PC-3 (cell line): ENCODE data around the gene KRTAP4-5. TPM values are rescaled to one million over a fixed set of nuclear protein-coding genes. Genes with fewer than 3 reads are reported as not detected.
"Not testable (repeated sequence)": the region's sequence is repeated elsewhere in the genome, so short reads cannot be mapped to it uniquely, and the experiment has no call there.

Source experiments
- ATAC-seq: fragments of 200-7000 bp; cut with Tn5 transposase; 2 replicates; pipeline ENCODE4 v1.9.1; 2020; ENCODE audit warnings: mild to moderate bottlenecking, moderate library complexity
- BruUV-seq: library from RNA; stranded (reverse); fragments of 400-500 nt; replicated peaks from 2 replicates; lab custom pipeline; 2021; lab: Mats Ljungman, UMichigan
- CTCF ChIA-PET: fragments of 300-600 bp; sonication (Branson Sonifier 250); formaldehyde crosslinking; loops from one replicate; lab custom pipeline; 2022; ENCODE audit warnings: antibody characterized with exemption; lab: Charles Lee
- POLR2A ChIA-PET: fragments of 300-600 bp; sonication (Branson Sonifier 250); formaldehyde crosslinking; loops from one replicate; lab custom pipeline; 2022; ENCODE audit warnings: antibody characterized with exemption; ENCODE audit not compliant: unreplicated experiment; lab: Charles Lee
- DNase-seq: peaks from one replicate; pipeline ENCODE4 v3.0.0-alpha.2; 2015
- H2AFZ ChIP-seq: fragments of 300-600 bp; sonication (generic); 2 replicates; pipeline ENCODE4 v1.6.0; 2016; ENCODE audit warnings: antibody characterized with exemption, low read length
- H3F3A ChIP-seq: fragments of 300-600 bp; sonication (generic); one replicate; pipeline ENCODE4 v1.6.0; 2017; ENCODE audit warnings: antibody characterized with exemption, low read length, control low read depth, mild to moderate bottlenecking; ENCODE audit not compliant: unreplicated experiment
- H3K27ac ChIP-seq: fragments of 300-600 bp; sonication (generic); 2 replicates; pipeline ENCODE4 v1.5.1; 2016; ENCODE audit warnings: mild to moderate bottlenecking, low read length
- H3K27me3 ChIP-seq: fragments of 300-600 bp; sonication (generic); 2 replicates; pipeline ENCODE4 v1.6.1; 2016; ENCODE audit warnings: low read length, mixed read lengths
- H3K36me3 ChIP-seq: fragments of 300-600 bp; sonication (generic); 2 replicates; pipeline ENCODE4 v1.6.1; 2016; ENCODE audit warnings: low read depth, mixed run types, low read length, mixed read lengths
- H3K4me1 ChIP-seq: fragments of 300-600 bp; sonication (generic); 2 replicates; pipeline ENCODE4 v1.5.1; 2016; ENCODE audit warnings: low read length; ENCODE audit not compliant: insufficient read depth
- H3K4me2 ChIP-seq: fragments of 300-600 bp; sonication (generic); 2 replicates; pipeline ENCODE4 v1.6.0; 2016; ENCODE audit warnings: low read length
- H3K4me3 ChIP-seq: fragments of 300-600 bp; sonication (generic); 2 replicates; pipeline ENCODE4 v1.5.1; 2016; ENCODE audit warnings: mild to moderate bottlenecking, low read length, mixed read lengths
- H3K79me2 ChIP-seq: fragments of 300-600 bp; sonication (generic); 2 replicates; pipeline ENCODE4 v1.6.1; 2017; ENCODE audit warnings: low read length, mixed read lengths
- H3K9ac ChIP-seq: fragments of 300-600 bp; sonication (generic); 2 replicates; pipeline ENCODE4 v1.6.0; 2016; ENCODE audit warnings: mild to moderate bottlenecking, low read length
- H3K9me2 ChIP-seq: fragments of 300-600 bp; sonication (generic); replicated peaks from 2 replicates; pipeline ENCODE4 v1.6.1; 2016; ENCODE audit warnings: mixed run types, low read length, mixed read lengths
- H3K9me3 ChIP-seq: fragments of 300-600 bp; sonication (generic); 2 replicates; pipeline ENCODE4 v1.6.1; 2016; ENCODE audit warnings: low read length, mixed read lengths
- H4K20me1 ChIP-seq: fragments of 300-600 bp; sonication (generic); 2 replicates; pipeline ENCODE4 v1.6.1; 2016; ENCODE audit warnings: low read length, mixed read lengths
- CTCF ChIP-seq: fragments of 300-600 bp; sonication (generic); conservative IDR thresholded peaks from 2 replicates; pipeline ENCODE4 v1.5.1; 2017; ENCODE audit warnings: antibody characterized with exemption, low read depth, mild to moderate bottlenecking, low read length
- EZH2 ChIP-seq: fragments of 300-600 bp; sonication (generic); IDR thresholded peaks from one replicate; pipeline ENCODE4 v1.6.1; 2017; ENCODE audit warnings: antibody characterized with exemption, mild to moderate bottlenecking, low read length; ENCODE audit not compliant: unreplicated experiment
- EZH2phosphoT487 ChIP-seq: fragments of 300-600 bp; sonication (generic); IDR thresholded peaks from 2 replicates; pipeline ENCODE4 v1.6.1; 2018; ENCODE audit warnings: mild to moderate bottlenecking, antibody characterized with exemption, low read length, borderline replicate concordance
- intact Hi-C: fragments of 100-400 bp; cut with micrococcal nuclease; formaldehyde crosslinking; loops from 2 replicates; pipeline ENCODE4 v1.9.0; 2023
- total RNA-seq: library from RNA; depleted of rRNA; stranded (reverse); fragments of >200 nt; gene quantifications from 2 replicates; pipeline ENCODE4 v1.2.3, GENCODE V29; 2014

The KRTAP4-5 gene
- total RNA-seq, 1 experiment from 2014 or later = not detected

GRCh38 chr17:41116297-41116696 is 33.3 kb downstream of the KRTAP4-5 start:
- H2AFZ ChIP-seq = no peak overlapping the region
- intact Hi-C loops = no loop called here
- TF ChIP-seq EZH2 (no peak), EZH2phosphoT487 (no peak), CTCF (no peak)
- no peak overlapping the region for H3K4me3 ChIP-seq
- no peaks in the 10 kb centered on the region for H3K27me3 ChIP-seq
- peaks cover 4% of the 10 kb centered on the region; the same call in 1 of the 2 replicates for H3K9me3 ChIP-seq
- peaks cover 10% of the 10 kb centered on the region for H3K4me1 ChIP-seq
- H4K20me1 ChIP-seq = no peaks in the 10 kb centered on the region
- H3K27ac ChIP-seq = no peak overlapping the region
- CTCF ChIA-PET = no interaction called here
- no peak for DNase-seq
- no peak overlapping the region for H3K4me2 ChIP-seq
- POLR2A ChIA-PET = no interaction called here
- no peaks in the 10 kb centered on the region for H3K79me2 ChIP-seq
- BruUV-seq = no TSS peak
- H3K9ac ChIP-seq = no peak overlapping the region
- no peaks in the 10 kb centered on the region for H3F3A ChIP-seq
- no peak for ATAC-seq
- no peaks in the 10 kb centered on the region for H3K9me2 ChIP-seq
- H3K36me3 ChIP-seq = peaks cover 7% of the 10 kb centered on the region; the same call in 1 of the 2 replicates

- H3K4me3 ChIP-seq = no peak overlapping the region; the same call in 1 of the 2 replicates
- POLR2A ChIA-PET = no interaction called here
- H3K9ac ChIP-seq = no peak overlapping the region
- CTCF ChIA-PET = no interaction called here
- H3K27me3 ChIP-seq = no peaks in the 10 kb centered on the region
- no peaks in the 10 kb centered on the region for H3F3A ChIP-seq
- H3K4me2 ChIP-seq = no peak overlapping the region
- H3K9me2 ChIP-seq = no peaks in the 10 kb centered on the region
- no peaks in the 10 kb centered on the region for H4K20me1 ChIP-seq
- no peak overlapping the region for H2AFZ ChIP-seq
- no peak for ATAC-seq
- TF ChIP-seq EZH2phosphoT487 (no peak), CTCF (no peak), EZH2 (no peak)
- peaks cover 12% of the 10 kb centered on the region; the same call in 1 of the 2 replicates for H3K9me3 ChIP-seq
- no peaks in the 10 kb centered on the region for H3K4me1 ChIP-seq
- peaks cover 10% of the 10 kb centered on the region; the same call in 1 of the 2 replicates for H3K36me3 ChIP-seq
- no peaks in the 10 kb centered on the region for H3K79me2 ChIP-seq
- intact Hi-C loops = no loop called here
- DNase-seq = no peak
- H3K27ac ChIP-seq = no peak overlapping the region
- no TSS peak for BruUV-seq
Measured at GRCh38 chr17:41111151-41111885, 38.3 kb downstream of the KRTAP4-5 start.

- H3F3A ChIP-seq, H3K27ac ChIP-seq, intact Hi-C loops, H3K9me2 ChIP-seq, H3K79me2 ChIP-seq, H3K27me3 ChIP-seq, DNase-seq, H2AFZ ChIP-seq, H3K4me2 ChIP-seq, H3K4me3 ChIP-seq, H3K4me1 ChIP-seq, CTCF ChIA-PET, H4K20me1 ChIP-seq, ATAC-seq, H3K9ac ChIP-seq, POLR2A ChIA-PET, BruUV-seq: not testable (repeated sequence)
- Histone ChIP-seq H3K36me3 (peaks cover 10% of the 10 kb centered on the region; the same call in 1 of the 2 replicates), H3K9me3 (peaks cover 12% of the 10 kb centered on the region; the same call in 1 of the 2 replicates)
Measured at GRCh38 chr17:41108728-41109386, 40.8 kb downstream of the KRTAP4-5 start.
